Endothelial cell of umbilical vein (primary cell): ENCODE measurements around the gene COG5. TPM values are rescaled to one million over a fixed set of nuclear protein-coding genes. Genes with fewer than 3 reads are reported as not detected.

Experiments used
- BruUV-seq: library from RNA; stranded (reverse); fragments of 400-500 nt; replicated peaks from 2 replicates; lab custom pipeline; 2021; lab: Mats Ljungman, UMichigan
- CTCF ChIA-PET: fragments of 300-600, 350-600 bp; sonication (Branson Sonifier 250); formaldehyde crosslinking; loops from one replicate; lab custom pipeline; 2021; ENCODE audit warnings: antibody characterized with exemption, inconsistent platforms; lab: Charles Lee
- POLR2A ChIA-PET: fragments of 300-600, 350-600 bp; sonication (Branson Sonifier 250); formaldehyde crosslinking; loops from one replicate; lab custom pipeline; 2021; ENCODE audit warnings: antibody characterized with exemption, inconsistent platforms; lab: Charles Lee
- DNase-seq: peaks from one replicate; pipeline ENCODE4 v3.0.0-alpha.2; 2011; ENCODE audit warnings: low read depth, low spot score
- FAIRE-seq: peaks from 2 replicates; lab custom pipeline; 2011; peaks lifted over from hg19 to GRCh38; lab: Jason Lieb, UNC
- H2AFZ ChIP-seq: 2 replicates; pipeline ENCODE4 v1.6.0; 2012; ENCODE audit warnings: low read depth, low read length, control low read depth, inconsistent platforms
- H3K27ac ChIP-seq: 2 replicates; pipeline ENCODE4 v1.5.1; 2011; ENCODE audit warnings: low read depth, mild to moderate bottlenecking, control low read depth, low read length, moderate library complexity; ENCODE audit not compliant: insufficient read depth
- H3K27me3 ChIP-seq, 2 experiments: 2 replicates each; pipeline versions ENCODE4 v1.6.0 to v1.6.1; 2011; ENCODE audit warnings: low read length in 2 of 2, mixed read lengths in 1 of 2; ENCODE audit not compliant: control insufficient read depth in 2 of 2, insufficient read depth in 2 of 2
- H3K36me3 ChIP-seq, 2 experiments: 2 replicates in 1 of 2; 3 replicates in 1 of 2; pipeline ENCODE4 v1.5.1; 2011; ENCODE audit warnings: low read length in 2 of 2, mild to moderate bottlenecking in 1 of 2, moderate library complexity in 1 of 2; ENCODE audit not compliant: control insufficient read depth in 2 of 2, insufficient read depth in 2 of 2; ENCODE audit errors: extremely low read depth in 1 of 2
- H3K4me1 ChIP-seq: 3 replicates; pipeline ENCODE4 v1.5.1; 2011; ENCODE audit warnings: mild to moderate bottlenecking, low read length; ENCODE audit not compliant: control insufficient read depth, insufficient read depth; ENCODE audit errors: extremely low read depth
- H3K4me2 ChIP-seq: 2 replicates; pipeline ENCODE4 v1.6.1; 2011; ENCODE audit warnings: low read length, control low read depth, mixed read lengths; ENCODE audit not compliant: insufficient read depth
- H3K4me3 ChIP-seq, 3 experiments: fragments of 200-600 bp in 1 of 3; sonication (generic), shearing (Covaris generic) in 1 of 3; replicated peaks in 1 of 3; 2 replicates each; pipeline ENCODE4 v1.5.1; 2011 to 2016; ENCODE audit warnings: control low read depth in 3 of 3, low read length in 3 of 3, mild to moderate bottlenecking in 2 of 3, inconsistent platforms in 1 of 3, low read depth in 1 of 3, moderate library complexity in 1 of 3; ENCODE audit not compliant: insufficient read depth in 1 of 3
- H3K79me2 ChIP-seq: 2 replicates; pipeline ENCODE4 v1.6.0; 2012; ENCODE audit warnings: low read length, inconsistent platforms; ENCODE audit not compliant: control insufficient read depth, insufficient read depth
- H3K9ac ChIP-seq: replicated peaks from 2 replicates; pipeline ENCODE3; 2011; ENCODE audit warnings: low read length, control low read depth; ENCODE audit not compliant: insufficient read depth; ENCODE audit errors: extremely low read depth
- H3K9me1 ChIP-seq: replicated peaks from 3 replicates; pipeline ENCODE4 v1.6.0; 2011; ENCODE audit warnings: mild to moderate bottlenecking, low read length; ENCODE audit not compliant: control insufficient read depth, insufficient read depth; ENCODE audit errors: extremely low read depth
- H3K9me3 ChIP-seq: replicated peaks from 2 replicates; pipeline ENCODE4 v1.5.1; 2012; ENCODE audit warnings: low read length, inconsistent platforms; ENCODE audit not compliant: control insufficient read depth, insufficient read depth
- H4K20me1 ChIP-seq: replicated peaks from 2 replicates; pipeline ENCODE3; 2011; ENCODE audit warnings: mild to moderate bottlenecking, low read length; ENCODE audit not compliant: control insufficient read depth, insufficient read depth; ENCODE audit errors: extremely low read depth
- JUN ChIP-seq: IDR thresholded peaks from 2 replicates; pipeline ENCODE4 v1.6.1; 2011; ENCODE audit warnings: borderline replicate concordance, low read depth; ENCODE audit not compliant: insufficient read length, insufficient read depth
- MAX ChIP-seq: IDR thresholded peaks from 2 replicates; pipeline ENCODE4 v1.6.1; 2011; ENCODE audit not compliant: insufficient read depth, insufficient read length
- MYC ChIP-seq: IDR thresholded peaks from one replicate; pipeline ENCODE4 v1.6.1; 2011; ENCODE audit warnings: mild to moderate bottlenecking, low read depth, low read length
- POLR2AphosphoS5 ChIP-seq: IDR thresholded peaks from 2 replicates; pipeline ENCODE4 v1.6.1; 2012; ENCODE audit warnings: low read depth, mild to moderate bottlenecking, control low read depth, low read length, moderate library complexity; ENCODE audit not compliant: insufficient read depth
- dilution Hi-C: fragments of 300-500 bp; cut with MboI; formaldehyde crosslinking; loops from one replicate; pipeline ENCODE4 v1.15.0; 2019; ENCODE audit warnings: low sequenced_read_pairs; ENCODE audit not compliant: extremely low pct_ligation_motif_present
- intact Hi-C: fragments of 100-400 bp; cut with micrococcal nuclease; formaldehyde crosslinking; loops from one replicate; pipeline ENCODE4 v1.10.0; 2022
- polyA plus RNA-seq, 4 experiments: library from polyadenylated mRNA; depleted of rRNA in 3 of 4; stranded (reverse) in 3 of 4; unstranded in 1 of 4; fragments of >200 nt; gene quantifications; 2 replicates each; pipeline versions ENCODE4 v1.2.1 to v1.2.3, GENCODE V29; 2011 to 2012; ENCODE audit warnings: missing spikeins in 1 of 4
- total RNA-seq: library from RNA; stranded (reverse); gene quantifications from 2 replicates; pipeline ENCODE4 v1.2.3, GENCODE V29; 2021

The COG5 gene
- total and polyA plus RNA-seq, 2 donors (not counting 3 experiments of a cell fraction or from before 2014, with no cell fraction given), result 18.8 to 45.3 TPM

GRCh38 chr7:107430057-107430456, 133.7 kb downstream of the COG5 start:
- no peak overlapping the region for H3K4me3 ChIP-seq
- H3K27ac ChIP-seq, result no peak overlapping the region
- dilution Hi-C loops, result no loop called here
- H3K4me2 ChIP-seq, result no peak overlapping the region
- no TSS peak for BruUV-seq
- no peak for TF ChIP-seq POLR2AphosphoS5
- TF ChIP-seq MYC, result no peak
- TF ChIP-seq MAX, result no peak
- TF ChIP-seq JUN, result no peak
- H3K36me3 ChIP-seq, result no peaks in the 10 kb centered on the region
- peaks cover 3% of the 10 kb centered on the region for H3K9me1 ChIP-seq
- POLR2A ChIA-PET, result no interaction called here
- H2AFZ ChIP-seq, result no peak overlapping the region
- no peaks in the 10 kb centered on the region for H3K4me1 ChIP-seq
- CTCF ChIA-PET, result no interaction called here
- no peaks in the 10 kb centered on the region for H3K9me3 ChIP-seq
- no peaks in the 10 kb centered on the region for H4K20me1 ChIP-seq
- no peaks in the 10 kb centered on the region for H3K27me3 ChIP-seq
- no peak overlapping the region for H3K9ac ChIP-seq
- DNase-seq (no peak), FAIRE-seq (no peak)
- intact Hi-C loops, result no loop called here
- no peaks in the 10 kb centered on the region for H3K79me2 ChIP-seq

GRCh38 chr7:107428642-107429041, 135.1 kb downstream of the COG5 start:
- Histone ChIP-seq H3K36me3 (no peaks in the 10 kb centered on the region), H3K9me1 (peaks cover 3% of the 10 kb centered on the region), H3K27ac (no peak overlapping the region), H3K9me3 (no peaks in the 10 kb centered on the region), H3K9ac (no peak overlapping the region), H3K79me2 (no peaks in the 10 kb centered on the region), H3K4me1 (no peaks in the 10 kb centered on the region), H3K4me3 (no peak overlapping the region), H2AFZ (no peak overlapping the region), H4K20me1 (no peaks in the 10 kb centered on the region), H3K4me2 (no peak overlapping the region), H3K27me3 (no peaks in the 10 kb centered on the region)
- no peak for FAIRE-seq
- POLR2A ChIA-PET, result no interaction called here
- DNase-seq, result no peak
- dilution Hi-C loops, result no loop called here
- BruUV-seq, result no TSS peak
- TF ChIP-seq MYC, result no peak
- CTCF ChIA-PET, result interaction anchor here (0.8 to 1.0 kb wide), 2 partner anchors 17 to 56 kb away, joined by 3 read pairs; no protein-coding TSS in a partner anchor
- intact Hi-C loops, result no loop called here
